IMR-90 (cell line): ENCODE results near the gene DCDC2. TPM values are rescaled to one million over a fixed set of nuclear protein-coding genes. Genes with fewer than 3 reads are reported as not detected.

Experiments used
- ATAC-seq: fragments of 200-7000 bp; cut with Tn5 transposase; 2 replicates; pipeline ENCODE4 v1.9.1; 2020; ENCODE audit warnings: low read depth, mild to moderate bottlenecking, moderate library complexity
- BruUV-seq: library from RNA; stranded (reverse); fragments of 400-500 nt; replicated peaks from 2 replicates; lab custom pipeline; 2021; lab: Mats Ljungman, UMichigan
- CTCF ChIA-PET: fragments of 300-600 bp; formaldehyde crosslinking; extraction: SDS; loops from one replicate; lab custom pipeline; 2021; ENCODE audit warnings: antibody characterized with exemption; lab: Yijun Ruan, JAX
- POLR2A ChIA-PET: fragments of 300-600 bp; sonication (Branson Sonifier 250); formaldehyde crosslinking; loops from one replicate; lab custom pipeline; 2022; ENCODE audit warnings: antibody characterized with exemption; ENCODE audit not compliant: unreplicated experiment; lab: Charles Lee
- DNase-seq: peaks from one replicate; pipeline ENCODE4 v3.0.0; 2013
- H2AFZ ChIP-seq: replicated peaks from 2 replicates; pipeline ENCODE3; 2013; ENCODE audit warnings: low read length, mild to moderate bottlenecking; ENCODE audit not compliant: poor library complexity
- H2AK5ac ChIP-seq: 2 replicates; pipeline ENCODE4 v1.6.1; 2013; ENCODE audit warnings: low read depth, low read length, inconsistent platforms
- H2AK9ac ChIP-seq: replicated peaks from 2 replicates; pipeline ENCODE3; 2013; ENCODE audit warnings: mild to moderate bottlenecking, low read depth, low read length, moderate library complexity; ENCODE audit not compliant: poor library complexity
- H2BK120ac ChIP-seq: 2 replicates; pipeline ENCODE4 v1.6.1; 2013; ENCODE audit warnings: low read depth, low read length, inconsistent platforms
- H2BK15ac ChIP-seq: 3 replicates; pipeline ENCODE4 v1.6.1; 2013; ENCODE audit warnings: low read depth, low read length, inconsistent platforms
- H2BK20ac ChIP-seq: 2 replicates; pipeline ENCODE4 v1.6.1; 2013; ENCODE audit warnings: low read depth, mild to moderate bottlenecking, inconsistent platforms, low read length, moderate library complexity
- H2BK5ac ChIP-seq: 2 replicates; pipeline ENCODE4 v1.6.1; 2013; ENCODE audit warnings: mild to moderate bottlenecking, low read depth, low read length, inconsistent platforms; ENCODE audit not compliant: poor library complexity, severe bottlenecking
- H3K14ac ChIP-seq: replicated peaks from 2 replicates; pipeline ENCODE4 v1.6.1; 2013; ENCODE audit warnings: low read depth, low read length, inconsistent platforms
- H3K18ac ChIP-seq: 2 replicates; pipeline ENCODE4 v1.6.1; 2013; ENCODE audit warnings: low read depth, low read length, control low read depth
- H3K23ac ChIP-seq: 2 replicates; pipeline ENCODE4 v1.6.1; 2013; ENCODE audit warnings: low read depth, low read length, inconsistent platforms
- H3K27ac ChIP-seq: 2 replicates; pipeline ENCODE4 v1.5.1; 2013; ENCODE audit warnings: mild to moderate bottlenecking, control low read depth, low read length; ENCODE audit not compliant: insufficient read depth
- H3K27me3 ChIP-seq: 2 replicates; pipeline ENCODE4 v1.6.1; 2013; ENCODE audit warnings: low read length; ENCODE audit not compliant: control insufficient read depth, insufficient read depth
- H3K36me3 ChIP-seq: 2 replicates; pipeline ENCODE4 v1.6.1; 2013; ENCODE audit warnings: low read length, mixed read lengths; ENCODE audit not compliant: control insufficient read depth, insufficient read depth
- H3K4ac ChIP-seq: 2 replicates; pipeline ENCODE4 v1.6.1; 2013; ENCODE audit warnings: low read depth, low read length, inconsistent platforms
- H3K4me1 ChIP-seq: 2 replicates; pipeline ENCODE4 v1.6.1; 2013; ENCODE audit warnings: low read length, mixed read lengths; ENCODE audit not compliant: control insufficient read depth, insufficient read depth
- H3K4me2 ChIP-seq: 2 replicates; pipeline ENCODE4 v1.6.1; 2013; ENCODE audit warnings: low read depth, mild to moderate bottlenecking, control low read depth, low read length, moderate library complexity
- H3K4me3 ChIP-seq: 2 replicates; pipeline ENCODE4 v1.5.1; 2013; ENCODE audit warnings: low read depth, mild to moderate bottlenecking, control low read depth, low read length, moderate library complexity; ENCODE audit not compliant: insufficient read depth
- H3K56ac ChIP-seq: 2 replicates; pipeline ENCODE4 v1.6.1; 2013; ENCODE audit warnings: low read length, inconsistent platforms; ENCODE audit not compliant: insufficient read depth; ENCODE audit errors: extremely low read depth
- H3K79me1 ChIP-seq, 2 experiments: 2 replicates each; pipeline ENCODE4 v1.6.1; 2013; ENCODE audit warnings: low read length in 2 of 2, inconsistent platforms in 1 of 2, low read depth in 1 of 2
- H3K9ac ChIP-seq: 2 replicates; pipeline ENCODE4 v1.6.1; 2013; ENCODE audit warnings: low read depth, low read length, control low read depth
- H3K9me1 ChIP-seq: 2 replicates; pipeline ENCODE4 v1.6.1; 2013; ENCODE audit warnings: low read length, inconsistent platforms; ENCODE audit not compliant: insufficient read depth
- H3K9me3 ChIP-seq: 2 replicates; pipeline ENCODE4 v1.6.1; 2013; ENCODE audit warnings: low read length; ENCODE audit not compliant: control insufficient read depth, insufficient read depth
- H4K20me1 ChIP-seq: 2 replicates; pipeline ENCODE4 v1.6.1; 2013; ENCODE audit warnings: low read length, inconsistent platforms; ENCODE audit not compliant: insufficient read depth
- H4K5ac ChIP-seq: 2 replicates; pipeline ENCODE4 v1.6.1; 2013; ENCODE audit warnings: mild to moderate bottlenecking, low read depth, low read length, control low read depth
- H4K8ac ChIP-seq, 2 experiments: 2 replicates each; pipeline ENCODE4 v1.6.1; 2013; ENCODE audit warnings: low read depth in 2 of 2, low read length in 2 of 2, control low read depth in 1 of 2, inconsistent platforms in 1 of 2
- H4K91ac ChIP-seq: 2 replicates; pipeline ENCODE4 v1.6.1; 2013; ENCODE audit warnings: low read depth, low read length, inconsistent platforms; ENCODE audit not compliant: insufficient read depth
- BHLHE40 ChIP-seq: fragments of 150-350 bp; IDR thresholded peaks from 2 replicates; pipeline ENCODE4 v1.6.1; 2016; ENCODE audit warnings: mild to moderate bottlenecking, low read depth, low read length
- CEBPB ChIP-seq: IDR thresholded peaks from 2 replicates; pipeline ENCODE4 v1.6.1; 2012; ENCODE audit warnings: low read depth, low read length, improper control_type of control experiment
- CHD1 ChIP-seq: IDR thresholded peaks from 2 replicates; pipeline ENCODE4 v1.6.1; 2012; ENCODE audit warnings: low read depth, low read length, improper control_type of control experiment
- CTCF ChIP-seq: conservative IDR thresholded peaks from 2 replicates; pipeline ENCODE4 v1.5.1; 2012; ENCODE audit warnings: mild to moderate bottlenecking, low read depth, low read length, improper control_type of control experiment
- ELK1 ChIP-seq: fragments of 150-350 bp; IDR thresholded peaks from 2 replicates; pipeline ENCODE4 v1.6.1; 2016; ENCODE audit warnings: low read depth, mild to moderate bottlenecking, low read length, moderate library complexity, borderline replicate concordance
- FOS ChIP-seq: fragments of 150-350 bp; IDR thresholded peaks from 2 replicates; pipeline ENCODE4 v1.6.1; 2016; ENCODE audit warnings: low read depth, low read length
- MAFK ChIP-seq: IDR thresholded peaks from 2 replicates; pipeline ENCODE4 v1.6.1; 2012; ENCODE audit warnings: low read depth, low read length, improper control_type of control experiment
- MAZ ChIP-seq: IDR thresholded peaks from 2 replicates; pipeline ENCODE4 v1.6.1; 2012; ENCODE audit warnings: low read depth, mild to moderate bottlenecking, low read length, improper control_type of control experiment, moderate library complexity, borderline replicate concordance
- MXI1 ChIP-seq: IDR thresholded peaks from 2 replicates; pipeline ENCODE4 v1.6.1; 2012; ENCODE audit warnings: low read depth, mild to moderate bottlenecking, low read length, moderate library complexity, borderline replicate concordance
- NFE2L2 ChIP-seq: fragments of 150-350 bp; IDR thresholded peaks from 2 replicates; pipeline ENCODE4 v1.6.1; 2016; ENCODE audit warnings: low read depth, mild to moderate bottlenecking, low read length
- POLR2A ChIP-seq: IDR thresholded peaks from 2 replicates; pipeline ENCODE4 v1.6.1; 2012; ENCODE audit warnings: mild to moderate bottlenecking, low read depth, low read length
- RAD21 ChIP-seq: IDR thresholded peaks from 2 replicates; pipeline ENCODE4 v1.6.1; 2012; ENCODE audit warnings: low read length, improper control_type of control experiment
- RCOR1 ChIP-seq: IDR thresholded peaks from 2 replicates; pipeline ENCODE4 v1.6.1; 2012; ENCODE audit warnings: mild to moderate bottlenecking, low read length, improper control_type of control experiment; ENCODE audit not compliant: insufficient replicate concordance
- RFX5 ChIP-seq: IDR thresholded peaks from 2 replicates; pipeline ENCODE4 v1.8.0; 2012; ENCODE audit warnings: low read depth, mild to moderate bottlenecking, low read length, moderate library complexity
- SMC3 ChIP-seq: fragments of 150-350 bp; IDR thresholded peaks from 2 replicates; pipeline ENCODE4 v1.6.1; 2016; ENCODE audit warnings: low read depth, mild to moderate bottlenecking, antibody characterized with exemption, low read length, moderate library complexity
- whole genome bisulfite sequencing, 2 experiments: methylation state at CpG; one replicate each; pipeline versions ENCODE4 v1.1.5 to v1.1.7; 2013; ENCODE audit warnings: missing lambda C conversion rate in 2 of 2; ENCODE audit not compliant: insufficient read length in 1 of 2; ENCODE audit errors: extremely low coverage in 2 of 2; 5-methylcytosine and 5-hydroxymethylcytosine counted together
- dilution Hi-C: fragments of 300-500 bp; cut with HindIII; formaldehyde crosslinking; loops from one replicate; pipeline ENCODE4 v1.14.3; 2018; ENCODE audit warnings: low sequenced_read_pairs; ENCODE audit not compliant: unreplicated experiment
- in situ Hi-C: fragments of 300-500 bp; cut with MboI; formaldehyde crosslinking; loops from 3 replicates; pipeline ENCODE4 v1.14.3; 2019; ENCODE audit warnings: low sequenced_read_pairs, inconsistent platforms, mixed read lengths
- intact Hi-C: fragments of 100-400 bp; cut with micrococcal nuclease; formaldehyde crosslinking; loops from 2 replicates; pipeline ENCODE4 v1.10.0; 2022
- polyA plus RNA-seq, 3 experiments: library from polyadenylated mRNA; depleted of rRNA; stranded (reverse); fragments of >200 nt; gene quantifications; 2 replicates each; pipeline ENCODE4 v1.2.3, GENCODE V29; 2012; ENCODE audit warnings: low replicate concordance in 1 of 3
- total RNA-seq: library from RNA; depleted of rRNA; stranded (reverse); fragments of >200 nt; gene quantifications from 2 replicates; pipeline ENCODE4 v1.2.3, GENCODE V29; 2012
- TF ChIP-seq, protein P1 (sequence below): fragments of 150-350 bp; IDR thresholded peaks from 2 replicates; pipeline ENCODE4 v1.6.1; 2017; ENCODE audit warnings: mild to moderate bottlenecking, antibody characterized with exemption, low read length, low read depth

Gene DCDC2
- total and polyA plus RNA-seq, 2 of the 4 experiments (the other 2 are of a cell fraction): not detected

GRCh38 chr6:24391208-24391607 lies 33.3 kb upstream of the DCDC2 start:
- DNase-seq: no peak
- in situ Hi-C loops (no loop called here), intact Hi-C loops (no loop called here), dilution Hi-C loops (no loop called here)
- Histone ChIP-seq H2AK9ac (no peak overlapping the region), H3K56ac (no peak overlapping the region), H2BK20ac (no peak overlapping the region), H2BK15ac (no peak overlapping the region), H4K8ac (no peak overlapping the region), H2AK5ac (no peak overlapping the region), H3K9me3 (no peaks in the 10 kb centered on the region), H3K27ac (no peak overlapping the region), H4K5ac (no peak overlapping the region), H3K27me3 (no peaks in the 10 kb centered on the region), H3K23ac (no peak overlapping the region), H3K4me1 (peaks cover 5% of the 10 kb centered on the region), H3K4me3 (no peak overlapping the region), H2BK120ac (no peak overlapping the region), H3K9ac (no peak overlapping the region), H2AFZ (no peak overlapping the region), H4K20me1 (no peaks in the 10 kb centered on the region), H3K9me1 (no peaks in the 10 kb centered on the region), H3K14ac (no peak overlapping the region), H2BK5ac (no peak overlapping the region), H3K18ac (no peak overlapping the region), H3K4me2 (no peak overlapping the region), H3K79me1 (no peaks in the 10 kb centered on the region), H4K91ac (no peak overlapping the region), H3K4ac (no peak overlapping the region), H3K36me3 (no peaks in the 10 kb centered on the region)
- BruUV-seq: no TSS peak
- TF ChIP-seq MAZ: no peak
- TF ChIP-seq FOS: no peak
- TF ChIP-seq, protein P1, sequence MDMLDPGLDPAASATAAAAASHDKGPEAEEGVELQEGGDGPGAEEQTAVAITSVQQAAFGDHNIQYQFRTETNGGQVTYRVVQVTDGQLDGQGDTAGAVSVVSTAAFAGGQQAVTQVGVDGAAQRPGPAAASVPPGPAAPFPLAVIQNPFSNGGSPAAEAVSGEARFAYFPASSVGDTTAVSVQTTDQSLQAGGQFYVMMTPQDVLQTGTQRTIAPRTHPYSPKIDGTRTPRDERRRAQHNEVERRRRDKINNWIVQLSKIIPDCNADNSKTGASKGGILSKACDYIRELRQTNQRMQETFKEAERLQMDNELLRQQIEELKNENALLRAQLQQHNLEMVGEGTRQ: no peak
- no peak for TF ChIP-seq CEBPB
- TF ChIP-seq CTCF: no peak
- TF ChIP-seq ELK1: no peak
- no peak for TF ChIP-seq RAD21
- TF ChIP-seq BHLHE40: no peak
- TF ChIP-seq RFX5: no peak
- TF ChIP-seq MAFK: no peak
- TF ChIP-seq POLR2A: no peak
- TF ChIP-seq MXI1: no peak
- TF ChIP-seq NFE2L2: no peak
- TF ChIP-seq CHD1: no peak
- TF ChIP-seq RCOR1: no peak
- no peak for TF ChIP-seq SMC3
- no peak for ATAC-seq
- WGBS, 2 experiments: no CpG with 5 or more reads among the region's 2 CpGs
- POLR2A ChIA-PET: no interaction called here
- CTCF ChIA-PET: no interaction called here
